NOMO-1 treated with DMSO at 0.1 percent for 48 hours (cell line): ENCODE data around the gene POU6F2.

ENCODE experiments used
- DNase-seq: peaks from one replicate; lab custom pipeline; 2025; ENCODE audit not compliant: unreplicated experiment; lab: John Stamatoyannopoulos, UW

Gene POU6F2

DNA sequence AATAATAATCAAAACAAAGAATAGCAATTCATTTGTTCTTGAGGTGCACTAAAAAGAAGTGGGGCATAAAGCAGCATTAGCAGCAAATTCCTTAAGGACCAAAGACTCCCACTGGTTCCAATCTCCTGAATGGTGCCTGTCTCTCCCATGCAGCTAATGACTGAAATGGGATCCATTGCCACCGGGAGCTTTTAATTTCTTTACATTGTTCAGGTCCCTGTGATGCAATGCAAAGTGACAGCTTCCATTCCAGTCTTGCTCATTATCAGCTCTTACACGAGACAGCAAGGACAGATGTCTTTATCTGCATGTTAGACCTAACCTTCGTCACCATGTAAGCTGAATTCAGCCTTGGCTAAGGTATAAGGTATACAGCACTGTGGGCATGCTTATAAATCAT, 148.1 kb downstream of the POU6F2 start:
- no peak for DNase-seq

DNA sequence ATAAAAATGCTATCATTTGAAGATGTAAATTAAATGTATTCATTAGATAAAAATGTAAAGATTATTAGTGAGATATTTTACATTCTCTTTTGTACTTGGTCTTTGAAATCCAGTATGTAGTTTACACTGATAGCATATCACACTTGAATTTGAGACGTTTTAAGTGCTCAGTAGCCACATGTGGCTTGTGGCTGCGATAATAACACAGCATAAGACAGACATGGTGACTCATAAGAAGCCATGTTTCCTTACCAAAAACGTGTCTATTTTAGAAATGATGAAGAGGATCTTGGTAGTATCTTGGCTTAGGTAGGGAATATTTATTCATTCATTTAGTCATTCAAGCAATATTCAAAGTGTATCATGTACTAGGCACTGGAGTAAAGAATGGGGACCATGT, 149.3 kb downstream of the POU6F2 start:
- DNase-seq = no peak

DNA sequence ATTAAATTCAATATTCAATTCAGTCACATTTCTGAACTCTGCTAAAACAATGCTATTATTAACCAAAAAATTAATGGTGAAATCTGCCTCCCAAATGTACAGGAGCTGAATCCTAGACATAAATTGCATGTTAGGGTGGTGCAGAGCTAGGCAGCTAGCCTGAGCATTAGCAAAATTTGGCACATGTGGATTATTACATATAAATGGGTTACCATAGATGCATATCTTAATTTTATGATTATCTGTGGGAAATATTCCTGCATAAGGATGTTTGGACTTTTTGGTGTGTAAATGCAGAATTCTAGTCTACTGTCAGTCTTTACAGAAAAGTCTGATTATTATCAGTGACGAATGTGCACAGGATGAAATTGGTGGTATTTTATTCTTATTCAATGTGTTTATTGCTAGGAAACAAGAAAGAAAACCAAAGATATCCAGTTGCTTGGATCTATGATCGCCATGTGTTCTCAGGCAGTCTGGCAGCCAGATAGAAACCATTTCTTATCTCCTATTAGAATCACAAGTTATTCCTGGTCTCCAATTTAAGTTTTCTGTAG, 150.7 kb downstream of the POU6F2 start:
- no peak for DNase-seq

DNA sequence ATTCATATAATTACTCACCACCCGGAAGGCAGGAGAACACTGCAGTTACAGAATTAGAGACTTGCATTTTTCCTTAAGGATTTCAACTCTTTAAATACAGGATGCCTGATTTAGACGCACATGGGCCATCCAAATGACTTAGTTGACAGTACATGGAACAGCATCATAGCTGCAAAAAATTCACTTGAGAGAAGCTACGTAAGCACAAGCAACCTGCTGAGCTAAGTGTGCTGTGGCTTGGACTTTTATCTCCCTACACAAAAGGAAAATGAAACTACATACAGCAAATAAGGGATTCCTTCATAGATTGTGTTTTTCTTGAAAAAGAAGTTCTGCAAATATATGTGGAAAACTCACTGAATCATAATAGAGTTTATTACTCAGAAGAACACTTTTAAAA, 152.6 kb downstream of the POU6F2 start:
- no peak for DNase-seq

DNA sequence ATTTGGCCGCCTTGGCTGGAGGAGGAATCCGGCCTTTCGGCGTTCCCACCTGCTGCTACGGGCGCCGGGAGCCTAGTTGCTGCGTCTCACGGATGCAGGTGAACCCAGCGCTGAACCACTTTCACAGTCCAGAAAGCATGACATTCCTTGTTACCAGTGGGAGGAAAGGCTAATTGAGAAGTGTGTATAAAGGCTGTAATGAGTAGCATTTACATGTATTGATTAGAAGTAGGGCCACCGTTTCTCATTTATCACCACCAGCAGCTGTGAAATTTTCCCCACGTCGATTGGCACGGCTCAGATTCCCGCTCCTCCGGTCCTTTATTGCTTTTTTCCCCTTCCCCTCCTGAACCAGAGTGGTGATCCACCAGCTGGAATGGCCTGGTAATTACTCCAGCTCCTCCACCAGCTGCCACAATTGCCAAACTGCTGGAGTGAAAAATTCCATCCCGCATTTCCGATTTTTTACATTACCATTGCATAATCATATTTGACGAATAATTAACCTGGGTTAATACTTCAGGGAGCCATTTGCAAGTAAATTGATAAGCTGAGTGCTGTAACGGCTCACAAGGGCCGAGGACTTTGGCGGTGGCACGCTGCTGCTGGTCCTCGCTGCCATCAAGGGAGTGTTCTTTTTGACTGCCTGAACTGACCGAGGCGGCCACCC, 153.3 kb downstream of the POU6F2 start:
- no peak for DNase-seq

DNA sequence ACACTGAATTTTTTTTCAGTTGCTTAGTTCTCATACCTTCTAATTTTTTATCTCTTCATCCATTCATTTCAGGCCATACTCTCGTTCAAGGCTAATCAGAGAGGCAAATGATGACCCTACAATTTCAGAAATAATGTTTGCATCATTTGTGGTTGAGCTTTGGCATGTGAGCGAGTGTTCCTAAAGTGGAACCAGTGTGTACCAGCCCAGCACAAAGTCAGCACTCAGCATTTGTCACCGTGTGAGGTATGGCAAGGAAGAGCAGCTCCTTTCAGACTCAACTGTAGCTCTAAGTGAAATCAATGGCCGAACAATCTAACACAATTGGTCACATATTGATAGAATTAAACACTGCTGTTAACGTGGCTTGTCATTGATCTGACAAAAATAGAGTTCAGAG, 154.6 kb downstream of the POU6F2 start:
- DNase-seq = no peak

DNA sequence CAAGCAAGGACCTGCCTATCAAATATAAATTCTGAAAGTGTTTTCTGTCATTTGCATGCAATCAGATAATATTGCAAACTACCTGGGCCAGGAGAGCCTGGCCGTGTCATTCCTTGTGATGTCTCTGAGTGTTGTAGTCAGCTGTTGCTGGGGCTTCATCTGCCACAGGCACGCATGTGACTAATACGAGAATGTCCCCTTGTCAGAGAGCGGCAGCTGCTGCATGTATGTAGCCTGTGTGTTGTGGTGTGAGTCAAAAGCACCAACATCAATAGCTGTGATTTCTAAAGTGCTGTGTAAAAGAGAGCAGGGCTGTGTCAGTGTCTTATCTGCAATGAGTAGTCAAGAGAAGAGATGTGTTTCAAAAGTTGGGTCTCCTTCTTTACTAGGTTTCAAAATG, 155.4 kb downstream of the POU6F2 start:
- no peak for DNase-seq

DNA sequence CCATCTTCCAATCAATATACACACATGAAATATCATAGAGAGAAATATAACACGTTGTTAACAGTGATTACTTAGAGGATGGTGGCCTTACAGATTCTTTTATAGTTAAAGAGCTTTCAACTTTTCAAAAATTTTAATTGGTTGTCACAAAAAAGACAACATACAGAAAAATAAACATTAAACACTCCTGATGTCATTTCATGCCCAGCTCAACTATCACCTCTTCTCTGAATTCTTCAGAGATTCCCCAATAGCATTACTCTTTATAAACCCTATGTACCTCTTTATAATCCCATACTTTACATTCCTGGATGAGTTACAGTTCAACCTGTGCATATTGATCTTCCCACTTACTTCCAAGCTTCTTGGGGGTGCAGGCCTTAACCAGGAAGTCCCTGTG, 159.8 kb downstream of the POU6F2 start:
- no peak for DNase-seq

DNA sequence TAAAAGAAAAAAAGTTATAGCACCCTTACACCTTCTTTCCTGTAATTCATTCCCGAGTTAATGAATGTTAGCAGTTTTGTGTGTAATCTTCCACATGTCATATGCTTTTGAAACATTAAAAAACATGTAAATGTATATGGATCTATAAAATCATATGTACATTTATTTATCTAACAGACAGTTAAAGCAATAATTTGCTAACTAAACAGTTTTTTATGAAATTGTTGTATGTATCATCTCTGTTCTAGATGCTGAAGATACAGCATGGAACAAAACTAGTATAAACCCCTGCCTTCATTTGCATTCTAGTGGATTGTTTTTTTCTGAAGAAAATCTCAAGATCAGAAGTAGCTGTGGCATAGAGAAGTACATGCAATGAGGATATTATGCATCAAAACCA, 165.0 kb downstream of the POU6F2 start:
- DNase-seq = no peak

DNA sequence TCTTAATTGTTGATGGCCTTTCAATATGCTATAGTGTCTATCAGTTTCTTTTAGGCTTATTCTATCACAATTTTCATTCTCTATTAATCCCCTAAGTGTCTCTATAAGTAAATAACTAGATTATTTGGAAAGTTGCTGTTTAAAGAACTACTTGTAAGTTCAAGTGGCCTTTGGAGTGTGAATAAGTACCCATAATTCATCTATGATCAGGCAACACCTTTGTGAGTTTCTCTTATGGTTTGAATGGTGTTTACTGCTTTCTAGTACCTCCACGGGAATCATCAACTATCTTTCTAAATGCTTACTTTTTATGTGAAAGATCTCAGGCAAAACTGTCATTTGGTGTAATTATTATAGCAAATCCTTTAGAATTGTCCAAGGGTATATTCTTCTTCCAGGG, 166.7 kb downstream of the POU6F2 start:
- no peak for DNase-seq

DNA sequence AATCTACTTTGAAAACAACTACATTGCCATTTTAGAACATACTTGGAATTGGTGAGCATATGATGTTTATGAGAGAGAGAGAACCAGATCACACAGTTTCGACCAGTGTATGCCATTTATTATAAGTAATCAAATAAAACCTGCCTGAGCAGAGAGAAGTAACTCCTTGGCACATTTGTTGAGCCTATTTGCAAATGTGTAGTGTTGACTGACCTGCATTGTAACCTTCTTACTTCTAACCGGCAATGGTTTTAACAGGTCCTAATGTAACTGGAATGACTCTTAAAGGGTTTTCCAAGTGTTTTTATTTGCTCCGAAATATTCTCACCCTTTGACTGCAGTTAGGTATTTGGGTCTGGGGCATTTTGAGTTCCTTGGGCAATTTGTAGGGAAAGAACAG, 167.6 kb downstream of the POU6F2 start:
- no peak for DNase-seq

DNA sequence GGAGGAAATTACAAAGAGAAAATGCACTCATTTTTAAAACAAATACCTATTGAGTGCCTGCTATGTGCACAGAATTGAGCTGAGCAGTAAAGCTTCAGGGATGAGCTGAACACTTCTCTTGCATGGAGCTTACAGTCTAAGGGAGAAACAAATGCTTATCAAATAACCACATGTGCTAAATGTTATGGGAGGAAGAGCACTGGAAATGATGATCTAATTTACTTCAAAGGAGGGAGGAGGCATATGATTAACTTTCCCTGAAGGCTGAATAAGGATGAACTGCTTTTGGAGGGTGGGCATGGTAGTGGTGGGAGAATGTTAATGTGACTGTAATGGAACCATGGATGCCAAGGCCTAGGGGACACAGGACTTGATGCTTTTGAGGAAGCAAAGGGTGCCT, 168.2 kb downstream of the POU6F2 start:
- DNase-seq = no peak

DNA sequence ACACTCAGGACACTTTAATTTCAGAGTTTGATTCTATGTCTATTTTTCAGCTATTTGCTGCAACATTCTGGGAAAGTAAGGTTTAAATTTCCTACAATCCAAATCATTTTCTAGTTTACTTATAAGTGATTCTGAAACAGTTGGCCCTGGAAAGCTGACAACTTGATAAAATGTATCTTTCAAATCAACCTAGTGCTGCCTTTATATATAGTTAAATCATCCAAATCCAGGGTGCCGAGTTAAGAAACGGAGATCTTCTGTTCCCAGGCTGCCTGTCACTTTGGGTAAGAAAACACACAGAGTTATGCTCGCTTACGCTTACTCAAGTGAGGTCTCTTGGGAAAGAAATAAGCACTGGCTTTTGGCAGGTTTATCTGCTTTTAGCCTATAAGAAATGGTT, 175.0 kb downstream of the POU6F2 start:
- DNase-seq = no peak

DNA sequence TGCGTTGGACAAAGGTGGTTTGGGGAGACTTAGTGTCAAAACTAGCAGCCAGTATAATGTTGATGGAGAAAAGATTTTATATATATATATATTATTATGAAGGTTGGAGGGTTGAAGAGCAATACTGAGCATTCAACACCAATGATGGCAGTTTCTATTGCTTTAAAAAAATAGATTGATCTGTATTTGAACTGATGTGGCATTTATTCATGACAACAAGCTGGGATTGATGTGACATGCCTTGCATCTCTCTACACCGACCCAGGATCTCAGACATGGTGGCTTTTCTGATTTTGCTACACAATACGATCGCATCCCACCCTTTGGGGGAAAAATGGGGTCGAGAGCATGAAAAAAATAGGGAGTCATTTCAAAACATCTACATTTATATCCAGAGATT, 175.4 kb downstream of the POU6F2 start:
- DNase-seq = no peak

DNA sequence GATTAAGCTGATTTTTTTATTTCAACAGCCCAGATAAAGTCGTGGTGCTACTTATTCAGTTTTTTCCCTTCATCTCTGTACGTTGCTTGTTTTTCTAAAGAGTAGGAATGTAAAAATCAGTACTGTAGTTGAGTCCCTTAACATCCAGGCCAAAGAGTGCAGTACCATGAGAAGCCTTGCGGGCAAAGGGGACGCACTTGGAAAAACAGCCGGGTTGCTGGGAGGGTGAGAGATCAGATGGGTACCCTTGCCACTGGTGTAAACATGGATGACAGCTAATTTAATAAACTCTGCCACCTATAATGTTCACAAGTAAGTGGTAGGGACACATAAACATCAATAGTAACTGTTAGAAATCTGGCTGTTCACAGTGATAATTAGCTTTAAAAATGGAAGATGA, 175.9 kb downstream of the POU6F2 start:
- DNase-seq = no peak

DNA sequence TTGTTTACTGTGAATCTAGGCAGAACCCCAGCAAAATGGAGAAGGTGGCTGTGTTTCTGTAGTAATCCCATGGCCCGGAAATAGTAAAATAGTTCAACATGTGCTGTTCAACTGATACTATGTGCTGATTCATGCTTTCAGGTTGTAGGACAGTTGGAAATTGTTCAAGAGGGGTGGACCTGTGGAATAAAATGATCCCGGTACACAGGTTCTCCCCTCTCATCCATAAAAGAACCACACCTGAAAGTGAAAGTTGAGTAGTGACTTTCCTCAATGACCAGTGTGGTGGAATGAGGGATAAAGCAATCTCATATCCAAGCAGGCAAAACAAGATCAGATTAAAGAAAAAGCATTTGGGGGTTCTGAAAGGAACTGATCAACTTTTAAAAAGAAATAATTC, 177.1 kb downstream of the POU6F2 start:
- no peak for DNase-seq

DNA sequence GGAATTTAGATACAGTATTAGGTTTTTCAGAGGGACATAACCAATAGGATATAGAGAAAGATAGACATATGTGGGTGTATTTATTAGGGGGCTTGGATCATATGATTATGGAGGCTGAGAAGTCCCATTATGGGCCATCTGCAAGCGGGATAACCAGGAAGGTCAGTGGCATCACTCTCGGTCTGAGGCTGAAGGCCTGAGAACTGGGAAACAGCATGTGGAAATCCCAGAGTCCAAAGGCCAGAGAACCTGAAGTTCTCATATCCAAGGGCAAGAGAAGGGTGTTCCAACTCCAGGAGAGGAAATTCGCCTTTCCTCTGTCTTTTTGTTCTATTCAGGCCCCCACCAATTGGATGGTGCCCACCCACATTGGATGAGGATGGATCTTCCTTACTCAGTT, 180.7 kb downstream of the POU6F2 start:
- DNase-seq = no peak

DNA sequence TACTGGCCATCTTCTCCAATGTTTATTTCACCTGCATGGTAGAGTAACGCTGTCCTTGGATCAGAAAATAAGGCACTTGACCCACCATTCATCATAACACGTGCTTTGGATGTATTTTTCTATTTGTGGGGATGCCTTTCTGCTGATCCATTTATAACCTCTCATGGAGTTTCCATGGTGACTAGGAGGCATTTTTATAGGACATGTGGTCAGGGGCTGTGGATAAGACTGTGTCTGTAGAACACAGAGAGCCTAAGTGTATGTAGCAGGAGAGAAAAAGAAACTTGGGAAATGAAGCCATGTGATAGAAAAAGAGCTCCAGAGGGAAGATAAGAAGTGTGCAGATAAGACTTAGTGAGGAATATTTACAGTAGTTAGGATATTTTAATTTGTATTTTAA, 184.2 kb downstream of the POU6F2 start:
- DNase-seq = no peak

DNA sequence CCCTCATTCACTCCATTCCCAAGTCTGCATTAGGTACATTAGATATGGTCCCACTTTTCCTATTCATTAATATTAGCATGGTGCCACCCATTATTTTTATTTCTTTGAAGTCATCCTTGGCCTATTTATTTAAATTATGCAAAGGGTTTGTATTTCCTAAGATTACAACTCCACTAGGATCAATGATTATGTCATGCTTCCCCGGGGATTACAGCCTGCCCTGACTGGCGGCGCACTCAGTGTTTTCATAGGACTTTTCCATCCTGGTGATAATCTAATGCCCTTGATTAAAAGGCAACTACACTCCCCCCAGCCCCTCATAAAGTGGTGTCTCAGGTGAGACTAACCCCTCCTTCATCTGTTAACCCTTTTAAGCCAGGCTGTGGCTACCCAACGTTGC, 187.2 kb downstream of the POU6F2 start:
- no peak for DNase-seq

DNA sequence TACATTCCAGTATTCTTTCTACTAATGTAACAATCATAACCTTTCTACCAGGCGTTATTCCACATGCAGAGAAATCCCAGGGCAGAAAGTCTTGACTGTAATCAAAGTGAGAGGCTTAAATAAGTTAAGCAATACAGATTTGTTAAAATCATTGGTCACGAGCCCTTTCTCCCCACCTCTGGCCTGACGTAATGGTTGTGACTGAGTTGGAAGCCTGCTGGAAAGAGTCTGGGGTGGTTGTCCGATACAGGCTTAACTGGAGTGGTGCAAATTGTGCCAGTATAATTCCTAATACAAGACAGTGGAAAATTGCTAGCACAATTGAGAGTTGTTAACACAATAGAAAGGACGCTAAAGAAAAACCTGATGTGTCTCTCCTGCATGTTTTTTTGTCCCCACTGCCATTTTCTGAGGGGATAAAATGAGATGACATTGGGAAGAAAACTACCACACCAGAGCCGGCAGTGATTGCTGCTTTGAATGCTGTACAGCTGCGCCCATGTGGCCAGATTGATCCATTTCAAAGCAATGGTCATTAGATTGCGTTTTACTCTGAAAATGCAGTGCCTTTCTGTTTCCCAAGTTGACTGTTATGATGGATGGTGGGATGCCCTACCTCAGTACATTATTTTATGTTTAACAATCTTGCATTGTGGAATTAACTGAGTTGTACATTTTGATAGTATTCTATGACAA, 190.8 kb downstream of the POU6F2 start:
- no peak for DNase-seq

DNA sequence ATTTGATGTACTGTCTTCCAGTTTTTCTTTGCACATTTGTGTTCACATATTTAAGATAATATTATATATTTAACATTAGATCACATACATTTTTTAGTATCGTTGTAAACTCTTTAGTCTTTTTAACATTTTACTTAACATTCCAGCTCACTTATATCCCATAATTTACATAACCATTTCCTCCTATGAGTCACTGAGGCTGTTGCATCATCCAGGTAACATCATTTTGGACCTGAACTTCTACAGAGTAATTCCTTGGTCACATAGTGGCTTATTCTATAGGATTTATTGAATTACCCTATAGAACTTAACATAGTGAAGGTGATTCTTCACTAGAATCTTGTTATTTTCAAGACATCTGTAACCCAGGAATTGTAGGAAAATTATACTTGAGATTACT, 194.4 kb downstream of the POU6F2 start:
- DNase-seq = no peak

DNA sequence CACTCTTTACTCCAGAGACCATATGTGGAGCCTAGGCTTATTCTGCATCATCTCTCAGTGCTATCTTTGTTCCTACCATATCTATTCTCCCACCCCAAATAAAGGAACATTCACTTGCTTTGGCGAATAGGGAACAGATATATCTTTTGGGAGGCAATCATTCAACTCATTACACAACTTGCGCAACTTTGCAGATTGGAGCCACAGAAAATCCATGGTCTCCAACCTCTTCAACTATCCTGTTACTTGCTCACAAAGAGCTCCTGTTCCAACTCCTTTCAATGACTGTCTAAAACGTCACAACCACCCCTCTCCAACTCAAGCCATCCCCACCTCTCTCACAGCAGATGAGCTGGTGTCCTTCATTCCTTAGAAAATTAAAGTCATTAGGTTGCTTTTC, 203.7 kb downstream of the POU6F2 start:
- no peak for DNase-seq

DNA sequence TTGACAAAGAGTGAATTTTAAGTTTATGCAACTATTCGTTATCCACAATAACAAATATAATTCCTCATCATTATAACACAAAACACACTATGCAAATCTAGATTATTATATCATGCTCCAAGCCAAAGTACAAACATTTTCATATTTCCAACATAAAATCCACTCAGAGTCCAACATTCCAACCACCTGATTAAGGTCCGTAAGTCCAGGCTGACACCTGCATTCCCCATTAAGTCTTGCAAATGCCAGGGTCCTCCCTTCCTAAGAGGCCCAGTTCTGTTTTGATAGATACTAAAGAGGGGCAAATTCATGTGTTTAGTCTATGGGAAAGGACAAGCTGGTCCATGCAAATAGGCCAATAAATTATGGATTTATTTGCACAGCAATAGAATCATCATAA, 206.1 kb downstream of the POU6F2 start:
- no peak for DNase-seq
